GM12878 (cell line): ENCODE results near the gene SLC29A1. TPM values are rescaled to one million over a fixed set of nuclear protein-coding genes. Genes with fewer than 3 reads are reported as not detected.

ENCODE experiments used
- CBFB ChIP-seq: IDR thresholded peaks from 2 replicates; pipeline ENCODE4 v1.6.1; 2016; ENCODE audit warnings: antibody characterized with exemption, low read depth
- CHD2 ChIP-seq: IDR thresholded peaks from 2 replicates; pipeline ENCODE4 v1.6.1; 2011; ENCODE audit warnings: low read depth, low read length, improper control_type of control experiment, borderline replicate concordance
- CREM ChIP-seq: IDR thresholded peaks from 2 replicates; pipeline ENCODE4 v1.6.1; 2014; ENCODE audit warnings: antibody characterized with exemption, low read depth
- FOS ChIP-seq: IDR thresholded peaks from 3 replicates; pipeline ENCODE4 v1.6.1; 2011; ENCODE audit warnings: borderline replicate concordance; ENCODE audit not compliant: insufficient read length; ENCODE audit errors: extremely low read depth
- HDAC2 ChIP-seq: fragments of 200-600 bp; sonication (generic); IDR thresholded peaks from 2 replicates; pipeline ENCODE4 v1.6.1; 2017
- KLF5 ChIP-seq: fragments of 450-650 bp; IDR thresholded peaks from 2 replicates; pipeline ENCODE4 v1.6.1; 2014; ENCODE audit warnings: mild to moderate bottlenecking; ENCODE audit not compliant: partially characterized antibody
- MXI1 ChIP-seq: fragments of 150-350 bp; IDR thresholded peaks from 2 replicates; pipeline ENCODE4 v1.6.1; 2011; ENCODE audit warnings: low read depth, mild to moderate bottlenecking, inconsistent platforms, low read length, improper control_type of control experiment
- NBN ChIP-seq: fragments of 450-650 bp; IDR thresholded peaks from 2 replicates; pipeline ENCODE4 v1.6.1; 2016
- NR2C2 ChIP-seq: IDR thresholded peaks from 2 replicates; pipeline ENCODE4 v1.6.1; 2011; ENCODE audit warnings: borderline replicate concordance, low read depth; ENCODE audit not compliant: control insufficient read depth, insufficient read length
- POLR2AphosphoS5 ChIP-seq: IDR thresholded peaks from 2 replicates; pipeline ENCODE4 v1.6.1; 2011; ENCODE audit warnings: mild to moderate bottlenecking, low read length, inconsistent platforms
- RAD51 ChIP-seq: fragments of 450-650 bp; IDR thresholded peaks from 2 replicates; pipeline ENCODE4 v1.6.1; 2016; ENCODE audit warnings: moderate library complexity, mild to moderate bottlenecking, inconsistent platforms
- SMC3 ChIP-seq: IDR thresholded peaks from 2 replicates; pipeline ENCODE4 v1.6.1; 2011; ENCODE audit warnings: low read length, improper control_type of control experiment, borderline replicate concordance
- SPI1 ChIP-seq: IDR thresholded peaks from 2 replicates; pipeline ENCODE4 v1.6.1; 2011; ENCODE audit warnings: low read depth, mild to moderate bottlenecking, low read length, moderate library complexity, borderline replicate concordance; ENCODE audit not compliant: insufficient read depth
- SRF ChIP-seq, 2 experiments: IDR thresholded peaks; 2 replicates each; pipeline ENCODE4 v1.6.1; 2011; ENCODE audit warnings: low read depth in 2 of 2, low read length in 2 of 2, mild to moderate bottlenecking in 1 of 2, moderate library complexity in 1 of 2
- polyA plus RNA-seq, 11 experiments: library from polyadenylated mRNA; depleted of rRNA in 4 of 11; unstranded in 6 of 11; stranded (reverse) in 5 of 11; fragments of >200 nt; fragmentation: Nextera tagmentation in 4 of 11; fragmentation: Illumina TruSeq in 1 of 11; extraction: Ambion mirVana in 4 of 11; extraction: Trizol in 1 of 11; gene quantifications; 1 replicate in 1 of 11; 2 replicates in 10 of 11; pipeline versions ENCODE4 v1.2.1 to v1.2.3, GENCODE V29; 2011 to 2016; ENCODE audit warnings: inconsistent platforms in 2 of 11, missing spikeins in 2 of 11, low read depth in 1 of 11
- total RNA-seq, 4 experiments: library from RNA; depleted of rRNA in 3 of 4; stranded (reverse); fragments of >200 nt in 3 of 4; fragmentation: Illumina TruSeq in 1 of 4; extraction: Trizol in 1 of 4; gene quantifications; 2 replicates each; pipeline versions ENCODE4 v1.2.1 to v1.2.3, GENCODE V29; 2013 to 2021
- TF ChIP-seq, protein P1 (sequence below): fragments of 150-350 bp; IDR thresholded peaks from 2 replicates; pipeline ENCODE4 v1.6.1; 2016; ENCODE audit warnings: low read depth, low read length
- TF ChIP-seq, protein P2 (sequence below): fragments of 450-650 bp; formaldehyde crosslinking; IDR thresholded peaks from 2 replicates; pipeline ENCODE4 v1.5.0; 2022; ENCODE audit warnings: mild to moderate bottlenecking, missing genetic modification characterization
- TF ChIP-seq, protein P3 (sequence below): fragments of 450-650 bp; IDR thresholded peaks from 2 replicates; pipeline ENCODE4 v1.6.1; 2014; ENCODE audit warnings: mild to moderate bottlenecking
- TF ChIP-seq, protein P4 (sequence below): IDR thresholded peaks from 2 replicates; pipeline ENCODE4 v1.6.1; 2011; ENCODE audit warnings: low read depth, mild to moderate bottlenecking, low read length, moderate library complexity, borderline replicate concordance; ENCODE audit errors: extremely low read depth

The SLC29A1 gene
- total and polyA plus RNA-seq, 10 of the 15 experiments (the other 5 are each of a cell fraction or from before 2014, with no cell fraction given) = 10.0 to 132 (median 93.4) TPM

DNA sequence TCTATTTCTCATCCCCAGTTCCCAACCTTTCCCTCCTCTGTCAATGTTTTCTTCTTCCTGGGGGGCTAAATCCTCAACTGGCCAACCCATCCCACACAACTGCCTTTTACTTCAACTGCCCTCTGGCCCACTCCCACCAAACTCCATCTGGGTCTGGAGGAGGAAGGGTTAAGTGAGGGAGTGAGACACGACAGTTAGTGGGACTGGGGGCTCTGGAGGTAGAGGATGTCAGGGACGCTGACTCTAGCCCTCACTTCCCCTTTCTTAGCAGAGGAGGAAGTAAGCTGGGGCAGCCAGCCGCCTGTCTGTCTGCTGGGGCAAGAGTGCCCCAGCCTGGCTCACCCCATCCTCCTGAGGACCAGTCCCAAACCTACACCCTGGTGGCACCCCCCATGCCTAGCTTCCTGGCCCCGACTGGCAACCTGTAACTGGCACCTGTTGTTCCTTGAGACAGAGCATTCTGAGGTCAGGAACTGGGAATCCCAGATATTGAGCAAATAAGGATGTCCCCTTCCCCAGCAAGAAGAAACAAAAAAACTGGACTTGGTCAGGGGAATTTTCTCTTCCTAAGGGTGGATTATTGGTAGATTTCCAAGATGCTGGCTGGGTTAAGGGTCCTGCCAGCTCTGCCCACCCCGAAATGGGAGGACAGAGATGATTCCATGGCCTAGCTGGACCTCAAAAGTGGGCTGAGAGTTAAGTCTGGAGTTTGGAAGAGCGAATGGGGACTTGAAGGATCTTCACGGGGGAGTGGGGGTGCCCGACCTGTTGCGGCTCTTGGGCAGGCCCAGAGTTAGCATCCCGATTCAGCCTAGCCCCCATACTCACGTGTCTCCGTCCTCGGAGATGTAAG, 41.0 kb downstream of the SLC29A1 start (continued):
- TF ChIP-seq, protein P1, sequence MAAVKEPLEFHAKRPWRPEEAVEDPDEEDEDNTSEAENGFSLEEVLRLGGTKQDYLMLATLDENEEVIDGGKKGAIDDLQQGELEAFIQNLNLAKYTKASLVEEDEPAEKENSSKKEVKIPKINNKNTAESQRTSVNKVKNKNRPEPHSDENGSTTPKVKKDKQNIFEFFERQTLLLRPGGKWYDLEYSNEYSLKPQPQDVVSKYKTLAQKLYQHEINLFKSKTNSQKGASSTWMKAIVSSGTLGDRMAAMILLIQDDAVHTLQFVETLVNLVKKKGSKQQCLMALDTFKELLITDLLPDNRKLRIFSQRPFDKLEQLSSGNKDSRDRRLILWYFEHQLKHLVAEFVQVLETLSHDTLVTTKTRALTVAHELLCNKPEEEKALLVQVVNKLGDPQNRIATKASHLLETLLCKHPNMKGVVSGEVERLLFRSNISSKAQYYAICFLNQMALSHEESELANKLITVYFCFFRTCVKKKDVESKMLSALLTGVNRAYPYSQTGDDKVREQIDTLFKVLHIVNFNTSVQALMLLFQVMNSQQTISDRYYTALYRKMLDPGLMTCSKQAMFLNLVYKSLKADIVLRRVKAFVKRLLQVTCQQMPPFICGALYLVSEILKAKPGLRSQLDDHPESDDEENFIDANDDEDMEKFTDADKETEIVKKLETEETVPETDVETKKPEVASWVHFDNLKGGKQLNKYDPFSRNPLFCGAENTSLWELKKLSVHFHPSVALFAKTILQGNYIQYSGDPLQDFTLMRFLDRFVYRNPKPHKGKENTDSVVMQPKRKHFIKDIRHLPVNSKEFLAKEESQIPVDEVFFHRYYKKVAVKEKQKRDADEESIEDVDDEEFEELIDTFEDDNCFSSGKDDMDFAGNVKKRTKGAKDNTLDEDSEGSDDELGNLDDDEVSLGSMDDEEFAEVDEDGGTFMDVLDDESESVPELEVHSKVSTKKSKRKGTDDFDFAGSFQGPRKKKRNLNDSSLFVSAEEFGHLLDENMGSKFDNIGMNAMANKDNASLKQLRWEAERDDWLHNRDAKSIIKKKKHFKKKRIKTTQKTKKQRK = no peak
- no peak for TF ChIP-seq FOS
- TF ChIP-seq SPI1 = peak; percentile 99
- TF ChIP-seq POLR2AphosphoS5 = peak; percentile 18
- TF ChIP-seq CREM = no peak
- TF ChIP-seq, protein P2, sequence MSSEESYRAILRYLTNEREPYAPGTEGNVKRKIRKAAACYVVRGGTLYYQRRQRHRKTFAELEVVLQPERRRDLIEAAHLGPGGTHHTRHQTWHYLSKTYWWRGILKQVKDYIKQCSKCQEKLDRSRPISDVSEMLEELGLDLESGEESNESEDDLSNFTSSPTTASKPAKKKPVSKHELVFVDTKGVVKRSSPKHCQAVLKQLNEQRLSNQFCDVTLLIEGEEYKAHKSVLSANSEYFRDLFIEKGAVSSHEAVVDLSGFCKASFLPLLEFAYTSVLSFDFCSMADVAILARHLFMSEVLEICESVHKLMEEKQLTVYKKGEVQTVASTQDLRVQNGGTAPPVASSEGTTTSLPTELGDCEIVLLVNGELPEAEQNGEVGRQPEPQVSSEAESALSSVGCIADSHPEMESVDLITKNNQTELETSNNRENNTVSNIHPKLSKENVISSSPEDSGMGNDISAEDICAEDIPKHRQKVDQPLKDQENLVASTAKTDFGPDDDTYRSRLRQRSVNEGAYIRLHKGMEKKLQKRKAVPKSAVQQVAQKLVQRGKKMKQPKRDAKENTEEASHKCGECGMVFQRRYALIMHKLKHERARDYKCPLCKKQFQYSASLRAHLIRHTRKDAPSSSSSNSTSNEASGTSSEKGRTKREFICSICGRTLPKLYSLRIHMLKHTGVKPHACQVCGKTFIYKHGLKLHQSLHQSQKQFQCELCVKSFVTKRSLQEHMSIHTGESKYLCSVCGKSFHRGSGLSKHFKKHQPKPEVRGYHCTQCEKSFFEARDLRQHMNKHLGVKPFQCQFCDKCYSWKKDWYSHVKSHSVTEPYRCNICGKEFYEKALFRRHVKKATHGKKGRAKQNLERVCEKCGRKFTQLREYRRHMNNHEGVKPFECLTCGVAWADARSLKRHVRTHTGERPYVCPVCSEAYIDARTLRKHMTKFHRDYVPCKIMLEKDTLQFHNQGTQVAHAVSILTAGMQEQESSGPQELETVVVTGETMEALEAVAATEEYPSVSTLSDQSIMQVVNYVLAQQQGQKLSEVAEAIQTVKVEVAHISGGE (CRISPR knock-in tag) = no peak
- TF ChIP-seq CBFB = no peak
- TF ChIP-seq RAD51 = peak; percentile 31; the same call in 1 of the 2 replicates
- no peak for TF ChIP-seq KLF5
- TF ChIP-seq NR2C2 = no peak
- peak; percentile 79 for TF ChIP-seq MXI1
- no peak for TF ChIP-seq SMC3
- no peak for TF ChIP-seq NBN
- TF ChIP-seq HDAC2 = no peak; the same call in 1 of the 2 replicates
- TF ChIP-seq, protein P3, sequence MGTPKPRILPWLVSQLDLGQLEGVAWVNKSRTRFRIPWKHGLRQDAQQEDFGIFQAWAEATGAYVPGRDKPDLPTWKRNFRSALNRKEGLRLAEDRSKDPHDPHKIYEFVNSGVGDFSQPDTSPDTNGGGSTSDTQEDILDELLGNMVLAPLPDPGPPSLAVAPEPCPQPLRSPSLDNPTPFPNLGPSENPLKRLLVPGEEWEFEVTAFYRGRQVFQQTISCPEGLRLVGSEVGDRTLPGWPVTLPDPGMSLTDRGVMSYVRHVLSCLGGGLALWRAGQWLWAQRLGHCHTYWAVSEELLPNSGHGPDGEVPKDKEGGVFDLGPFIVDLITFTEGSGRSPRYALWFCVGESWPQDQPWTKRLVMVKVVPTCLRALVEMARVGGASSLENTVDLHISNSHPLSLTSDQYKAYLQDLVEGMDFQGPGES = no peak
- TF ChIP-seq CHD2 = no peak
- no peak for TF ChIP-seq SRF (IDR thresholded peaks at IDR 0.05; ENCODE audit: low read depth in 2 of 2, low read length in 2 of 2)
- TF ChIP-seq, protein P4, sequence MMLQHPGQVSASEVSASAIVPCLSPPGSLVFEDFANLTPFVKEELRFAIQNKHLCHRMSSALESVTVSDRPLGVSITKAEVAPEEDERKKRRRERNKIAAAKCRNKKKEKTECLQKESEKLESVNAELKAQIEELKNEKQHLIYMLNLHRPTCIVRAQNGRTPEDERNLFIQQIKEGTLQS = no peak
